ENCODE measurements around the gene A3GALT2.
A peak's percentile ranks its signal among the peaks of the same experiment; 100 is the strongest.
"Not testable (repeated sequence)": the region's sequence is repeated elsewhere in the genome, so short reads cannot be mapped to it uniquely, and the experiment has no call there.

A3GALT2 gene

DNA sequence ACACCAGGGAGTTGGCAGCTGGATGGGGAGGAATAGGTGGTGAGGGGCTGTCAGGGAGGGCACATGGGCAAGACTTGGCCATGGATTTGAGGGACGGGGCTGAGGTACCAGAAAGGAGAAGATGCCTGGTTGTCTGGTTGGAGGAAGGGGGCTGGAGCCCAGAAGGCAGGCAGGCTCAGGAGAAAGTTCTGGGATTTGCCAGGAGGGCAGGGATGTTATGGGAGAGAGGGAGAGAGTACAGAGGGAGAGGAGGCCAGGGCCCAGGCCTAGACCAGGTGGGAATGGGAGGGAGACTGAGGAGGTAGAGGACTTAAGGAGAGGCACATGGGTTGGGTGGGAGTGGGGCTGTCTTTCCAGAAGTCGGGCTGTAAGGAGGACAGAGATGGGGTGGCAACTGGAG lies 4.3 kb downstream of the A3GALT2 start:
- DNase-seq (ENCODE audit: extremely low read depth in 1 of 2, low read depth in 1 of 2): no peak

DNA sequence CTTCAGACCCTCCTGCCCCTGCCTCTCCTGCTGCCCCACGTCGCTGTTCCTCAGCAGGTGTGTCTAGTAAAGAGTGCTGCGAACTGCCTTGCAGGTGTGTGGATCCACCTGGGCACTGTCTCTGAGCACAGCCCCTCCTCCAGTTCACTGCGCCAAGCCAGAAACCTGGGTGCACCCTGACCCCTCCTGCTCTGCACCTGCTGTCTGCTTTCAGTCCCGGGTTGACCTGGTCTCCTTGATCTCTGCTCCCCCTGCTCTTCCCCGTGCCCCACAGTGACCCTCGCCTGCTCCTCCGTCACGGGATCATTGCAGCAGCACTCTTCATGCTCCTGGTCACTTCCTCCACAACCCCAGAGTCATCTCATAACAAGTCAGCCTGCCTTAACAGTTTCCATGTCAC lies 6.5 kb downstream of the A3GALT2 start:
- DNase-seq (ENCODE audit: extremely low read depth in 1 of 2, low read depth in 1 of 2): no peak

DNA sequence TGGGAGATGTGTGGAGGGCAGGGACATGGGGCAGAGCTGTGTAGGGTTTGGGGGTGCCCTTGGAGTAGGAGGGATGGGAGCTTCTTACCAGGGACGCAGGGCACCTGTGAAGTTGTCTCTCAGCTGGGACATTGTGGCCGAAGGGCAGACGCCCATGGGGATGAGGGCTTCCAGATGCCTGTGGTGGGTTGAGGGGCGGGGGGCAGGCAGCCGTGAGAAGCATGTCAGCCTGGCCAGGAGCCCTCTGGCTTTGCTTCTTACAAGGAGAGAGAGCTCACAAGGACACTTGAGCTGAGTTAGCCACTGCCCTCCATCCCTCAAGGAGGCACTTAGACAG lies 8.5 kb downstream of the A3GALT2 start:
- DNase-seq (ENCODE audit: extremely low read depth in 1 of 2, low read depth in 1 of 2): no peak

DNA sequence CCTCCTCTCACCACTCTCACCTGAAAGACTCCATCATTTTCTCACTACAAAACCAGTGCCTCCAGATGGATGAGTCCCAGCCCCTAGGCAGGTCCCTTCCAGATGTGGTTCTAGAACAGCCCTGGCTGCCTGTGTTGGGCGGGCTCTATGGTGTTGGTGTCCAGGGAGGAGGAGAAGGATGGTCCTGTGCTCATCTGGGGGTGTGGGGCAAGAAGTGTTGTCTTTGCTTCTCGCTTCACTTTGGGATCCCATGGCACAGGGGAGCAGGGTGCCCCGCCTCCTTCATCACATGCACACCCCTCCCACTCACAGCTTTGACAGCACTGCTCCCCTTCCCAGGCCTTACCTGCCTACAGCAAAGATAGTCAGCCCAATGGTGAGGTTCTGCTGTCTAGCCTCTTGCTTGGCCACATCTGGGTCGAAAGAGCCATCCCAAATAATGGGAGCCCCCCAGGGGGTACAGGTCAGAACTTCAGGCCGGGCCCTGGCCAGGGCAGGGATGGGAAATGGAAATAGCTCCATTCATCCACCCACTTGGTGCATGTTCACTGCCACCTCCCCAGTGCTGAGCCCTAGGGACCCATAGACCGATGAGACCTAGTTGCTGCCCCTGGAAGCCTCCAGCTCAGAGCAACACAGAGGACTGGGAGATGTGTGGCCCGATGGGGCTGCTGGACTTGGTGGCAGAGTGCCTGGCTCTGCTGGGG lies 9.0 kb downstream of the A3GALT2 start:
- DNase-seq (ENCODE audit: extremely low read depth in 1 of 2, low read depth in 1 of 2): no peak

DNA sequence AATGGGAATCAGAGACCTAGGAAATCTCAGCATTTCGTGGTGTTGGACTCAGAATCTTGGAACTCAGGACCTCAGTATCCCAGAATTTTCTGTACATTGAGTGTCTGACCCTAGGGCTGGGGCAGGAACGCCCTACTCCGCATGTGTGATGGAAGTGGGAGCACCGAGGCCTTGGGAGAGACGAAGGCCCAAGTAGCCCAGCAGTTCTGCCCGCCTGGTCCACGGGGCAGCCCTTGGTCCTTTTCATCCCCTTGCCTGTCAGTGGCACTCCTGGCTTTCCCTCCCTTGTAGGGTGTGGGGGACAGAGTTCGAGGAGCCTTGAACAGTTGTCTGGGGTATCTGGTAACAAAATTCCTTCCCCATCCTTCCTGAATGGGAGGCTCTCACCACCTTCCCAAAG lies 10.2 kb downstream of the A3GALT2 start:
- no peak for DNase-seq (ENCODE audit: extremely low read depth in 1 of 2, low read depth in 1 of 2)

GRCh38 chr1:33309351-33309750 lies 11.5 kb downstream of the A3GALT2 start:
- DNase-seq (ENCODE audit: extremely low read depth in 1 of 2, low read depth in 1 of 2): not testable (repeated sequence)

DNA sequence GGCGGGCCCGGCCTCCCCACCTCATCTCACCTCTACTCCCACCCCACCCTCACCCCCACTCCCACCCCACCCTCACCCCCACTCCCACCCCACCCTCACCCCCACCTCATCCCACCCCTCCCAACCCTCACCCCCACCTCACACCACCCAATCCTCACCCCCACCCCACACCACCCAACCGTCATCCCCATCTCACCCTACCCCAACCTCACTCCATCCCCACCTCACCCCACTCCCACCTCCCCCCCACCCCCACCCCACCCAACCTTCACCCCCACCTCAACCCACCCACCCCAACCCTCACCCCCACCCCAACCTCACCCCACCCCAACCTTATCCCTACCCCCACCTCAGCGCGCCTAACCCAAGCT lies 13.4 kb downstream of the A3GALT2 start:
- no peak for DNase-seq (ENCODE audit: extremely low read depth in 1 of 2, low read depth in 1 of 2)

DNA sequence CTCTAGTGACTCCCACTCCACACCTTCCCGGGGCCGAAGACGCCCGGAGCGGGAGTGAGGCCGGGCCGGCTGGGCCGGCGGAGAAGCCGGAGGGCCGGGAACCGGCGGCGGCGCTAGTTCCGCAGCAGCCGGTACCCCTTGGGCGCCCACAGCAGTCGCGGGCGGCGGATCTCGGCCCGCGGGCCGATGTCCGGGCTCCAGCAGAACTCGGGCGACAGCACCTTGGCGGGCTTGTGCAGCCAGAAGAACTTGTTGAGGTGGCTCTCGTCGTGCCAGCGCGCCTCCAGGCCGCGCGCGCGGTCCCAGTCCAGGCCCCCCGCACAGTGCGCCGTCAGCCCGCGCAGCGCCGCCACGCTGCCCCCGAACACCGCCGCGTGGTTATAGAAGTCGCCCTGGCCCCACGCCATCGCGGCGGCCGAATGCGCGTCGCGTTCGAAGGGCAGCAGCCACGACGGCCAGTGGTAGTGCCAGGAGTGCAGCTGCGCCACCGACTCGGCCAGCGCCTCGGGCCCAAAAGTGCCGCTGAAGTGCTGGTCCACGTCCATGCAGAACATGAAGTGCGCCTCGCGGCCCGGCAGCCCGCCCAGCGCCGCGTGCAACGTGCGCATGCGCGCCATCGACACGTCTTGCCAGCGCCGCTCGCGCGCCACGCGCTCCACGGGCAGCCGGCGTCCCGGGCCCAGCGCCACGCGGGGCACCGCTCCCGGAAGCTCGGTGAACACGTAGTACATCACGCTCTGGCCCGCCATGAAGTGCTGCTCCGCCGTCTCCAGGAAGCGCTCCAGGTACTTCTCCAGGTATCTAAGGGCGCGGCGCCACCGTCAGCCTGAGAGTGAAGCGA lies 14.0 kb downstream of the A3GALT2 start:
- DNase-seq (ENCODE audit: extremely low read depth in 1 of 2, low read depth in 1 of 2): no peak

- no peak for DNase-seq (ENCODE audit: extremely low read depth in 1 of 2, low read depth in 1 of 2)
Measured at GRCh38 chr1:33305816-33306652, 14.9 kb downstream of the A3GALT2 start.

GRCh38 chr1:33305016-33305415 lies 15.9 kb downstream of the A3GALT2 start:
- no peak for DNase-seq (ENCODE audit: extremely low read depth in 1 of 2, low read depth in 1 of 2)

GRCh38 chr1:33302325-33302724 lies 18.6 kb downstream of the A3GALT2 start:
- DNase-seq (ENCODE audit: extremely low read depth in 1 of 2, low read depth in 1 of 2): peak in 1 of 2 donors; percentile 5

DNA sequence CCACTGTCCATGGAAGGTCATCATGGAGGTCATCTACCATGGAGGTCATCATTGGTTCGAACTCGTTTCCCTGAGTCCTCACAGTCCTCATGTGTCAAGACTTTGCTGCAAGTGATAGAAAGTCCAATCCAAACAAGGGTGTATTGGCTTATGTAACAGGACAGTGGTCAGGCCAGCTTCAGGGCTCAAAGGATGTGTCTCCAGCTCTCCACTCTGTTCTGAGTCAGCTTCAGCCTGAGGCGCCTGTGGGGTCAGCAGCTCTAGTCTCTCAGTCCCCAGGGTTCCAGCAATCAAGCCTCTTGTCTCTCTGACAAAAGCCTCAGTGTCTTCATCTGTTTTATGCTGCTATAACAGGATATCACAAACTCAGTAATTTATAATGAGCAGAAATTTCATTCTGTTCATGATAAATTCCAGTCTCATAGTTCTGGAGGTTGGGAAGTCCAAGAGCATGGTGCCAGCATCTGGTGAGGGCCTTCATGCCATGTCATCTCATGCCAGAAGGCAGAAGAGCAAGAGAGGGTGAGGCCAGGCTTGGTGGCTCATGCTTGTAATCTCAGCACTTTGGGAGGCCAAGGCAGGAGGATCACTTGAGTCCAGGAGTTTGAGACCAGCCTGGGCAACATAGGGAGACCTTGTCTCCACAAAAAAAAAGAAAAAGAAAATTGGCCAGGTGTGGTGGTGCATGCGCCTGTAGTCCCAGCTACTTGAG lies 19.5 kb downstream of the A3GALT2 start:
- no peak for DNase-seq (ENCODE audit: extremely low read depth in 1 of 2, low read depth in 1 of 2)

- DNase-seq (ENCODE audit: extremely low read depth in 1 of 2, low read depth in 1 of 2): no peak
Measured at GRCh38 chr1:33300673-33301072, 20.2 kb downstream of the A3GALT2 start.

- DNase-seq (ENCODE audit: extremely low read depth in 1 of 2, low read depth in 1 of 2): no peak
Measured at GRCh38 chr1:33299461-33300155, 21.3 kb downstream of the A3GALT2 start.

DNA sequence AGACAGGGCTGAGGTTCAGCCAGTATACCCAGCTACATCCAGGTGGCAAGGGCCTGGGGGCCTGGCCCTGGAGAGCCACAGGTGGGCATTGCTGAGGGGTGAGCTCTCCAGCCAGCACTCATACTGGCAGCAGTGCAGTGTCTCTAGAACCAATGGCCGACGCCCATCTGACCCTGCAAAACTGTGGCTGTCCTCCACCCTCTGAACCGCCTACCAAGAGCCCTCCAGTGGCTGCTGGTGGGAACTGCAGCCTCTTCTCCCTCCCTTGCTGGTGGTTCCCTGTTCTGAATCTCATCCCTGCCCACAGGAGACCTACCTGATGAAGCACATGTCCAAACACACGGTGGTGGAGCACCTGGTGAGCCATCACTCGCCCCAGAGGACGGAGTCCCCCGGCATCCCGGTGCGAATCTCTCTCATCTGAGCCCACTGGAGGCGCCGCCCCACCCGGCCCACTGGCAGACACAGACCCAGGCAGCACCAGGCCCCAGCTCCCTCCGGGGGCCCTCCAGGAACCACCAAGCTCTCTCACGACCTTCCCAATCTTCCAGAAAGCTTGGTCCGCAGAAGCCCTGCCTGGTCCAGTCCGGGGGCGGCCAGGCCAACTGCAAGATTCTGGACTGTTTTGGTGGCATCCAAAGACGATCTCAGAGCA lies 22.1 kb downstream of the A3GALT2 start:
- peak; percentile 10 to 52 for DNase-seq (ENCODE audit: extremely low read depth in 1 of 2, low read depth in 1 of 2)

DNA sequence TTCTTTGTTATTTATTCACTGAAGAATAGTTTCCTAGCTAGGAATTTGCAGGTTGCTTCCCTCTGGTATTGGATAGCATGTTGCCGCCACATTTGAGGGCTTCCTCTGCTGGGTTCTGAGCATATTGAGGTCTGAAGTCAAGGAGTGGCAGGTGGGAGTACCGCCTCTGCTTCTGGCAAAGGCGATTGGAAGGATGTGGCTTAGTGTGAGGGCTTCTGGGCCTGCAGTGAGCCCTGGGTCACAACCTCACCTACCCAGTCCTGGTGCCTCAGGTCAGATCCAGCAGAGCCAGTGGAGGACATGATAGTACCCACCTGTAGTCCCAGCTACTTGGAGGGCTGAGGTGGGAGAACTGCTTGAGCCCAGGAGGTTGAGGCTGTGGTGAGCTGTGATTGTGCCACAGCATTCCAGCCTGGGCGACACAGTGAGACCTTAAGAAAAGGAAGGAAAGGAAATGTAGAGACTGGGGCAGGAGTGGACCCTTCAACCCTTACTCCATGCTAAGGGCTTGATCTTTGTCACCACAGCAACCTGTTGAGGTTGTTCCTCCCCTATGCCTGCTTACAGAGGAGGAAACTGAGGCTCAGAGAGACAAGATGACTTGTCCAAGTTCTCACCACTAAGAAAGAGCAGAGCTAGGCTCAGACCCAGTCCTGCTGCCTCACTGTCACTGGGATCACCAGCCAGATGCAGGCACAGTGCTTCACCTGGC lies 22.8 kb downstream of the A3GALT2 start:
- no peak for DNase-seq (ENCODE audit: extremely low read depth in 1 of 2, low read depth in 1 of 2)

- DNase-seq (ENCODE audit: extremely low read depth in 1 of 2, low read depth in 1 of 2): no peak
Measured at GRCh38 chr1:33296824-33297223, 24.1 kb downstream of the A3GALT2 start.

GRCh38 chr1:33296082-33296458 lies 24.8 kb downstream of the A3GALT2 start:
- no peak for DNase-seq (ENCODE audit: extremely low read depth in 1 of 2, low read depth in 1 of 2)

DNA sequence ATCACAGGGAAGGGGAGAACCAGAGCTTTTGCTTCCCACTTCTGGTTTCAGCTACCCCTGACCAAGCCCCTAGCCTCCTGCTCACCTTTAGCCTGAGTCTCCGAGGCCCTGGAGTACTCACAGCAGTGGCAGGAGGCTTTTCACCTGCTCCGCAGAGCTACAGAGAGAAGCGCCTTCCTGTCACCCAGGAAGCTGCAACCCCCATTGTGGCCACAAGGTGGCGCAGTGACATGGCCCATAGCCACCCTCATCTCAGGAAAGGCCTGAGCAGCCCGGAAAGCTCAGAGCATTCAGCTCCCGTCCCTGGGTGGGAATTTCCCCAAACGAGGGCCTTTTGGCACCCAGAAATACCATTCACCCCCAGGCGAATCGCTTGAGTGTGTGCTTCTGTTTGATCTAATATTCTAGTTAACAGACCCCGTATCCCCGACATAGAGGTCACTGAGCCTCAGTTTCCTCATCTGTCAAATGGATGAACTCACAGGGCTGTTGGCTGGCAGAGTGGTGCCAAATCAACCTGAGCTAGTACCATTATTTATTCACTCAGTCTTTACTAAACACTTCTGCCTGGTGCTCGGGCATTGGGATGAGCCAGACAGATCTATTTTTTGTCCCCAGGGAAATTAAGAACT lies 25.3 kb downstream of the A3GALT2 start:
- DNase-seq (ENCODE audit: extremely low read depth in 1 of 2, low read depth in 1 of 2): peak; percentile 68 to 72
